CD4-positive, CD25-positive, alpha-beta regulatory T cell (primary cell): Measurements from ENCODE around the gene LMX1A. TPM values are rescaled to one million over a fixed set of nuclear protein-coding genes. Genes with fewer than 3 reads are reported as not detected.

Source experiments
- ATAC-seq, 2 donors: fragments of 150-1000 bp; cut with Tn5 transposase; one replicate each; pipeline ENCODE4 v1.10.0; 2021; ENCODE audit warnings: low read depth in 2 of 2, moderate number of reproducible peaks in 2 of 2, moderate library complexity in 1 of 2
- DNase-seq, 3 donors: peaks; one replicate each; pipeline versions ENCODE4 v3.0.0 to v3.0.0-alpha.2; 2012 to 2022; ENCODE audit warnings: mixed read lengths in 1 of 3
- H3K27ac ChIP-seq: one replicate; pipeline ENCODE4 v1.7.0; 2013; ENCODE audit warnings: mild to moderate bottlenecking, low read length; ENCODE audit not compliant: insufficient read depth, poor library complexity, severe bottlenecking
- H3K27me3 ChIP-seq: one replicate; pipeline ENCODE4 v1.7.0; 2013; ENCODE audit warnings: low read length; ENCODE audit not compliant: control insufficient read depth, insufficient read depth
- H3K36me3 ChIP-seq: one replicate; pipeline ENCODE4 v1.7.0; 2013; ENCODE audit warnings: mild to moderate bottlenecking, low read length, moderate library complexity; ENCODE audit not compliant: control insufficient read depth, insufficient read depth
- H3K4me1 ChIP-seq: 2 replicates; pipeline ENCODE4 v1.7.0; 2013; ENCODE audit warnings: mild to moderate bottlenecking, low read length; ENCODE audit not compliant: insufficient read depth, control insufficient read depth, poor library complexity, severe bottlenecking
- H3K4me3 ChIP-seq: one replicate; pipeline ENCODE4 v1.7.0; 2013; ENCODE audit warnings: low read depth, mild to moderate bottlenecking, low read length, moderate library complexity
- H3K9me3 ChIP-seq, 2 experiments: 1 replicate in 1 of 2; 2 replicates in 1 of 2; pipeline ENCODE4 v1.7.0; 2013; ENCODE audit warnings: low read length in 2 of 2, mild to moderate bottlenecking in 1 of 2, moderate library complexity in 1 of 2; ENCODE audit not compliant: control insufficient read depth in 2 of 2
- H3K27ac Mint-ChIP-seq, 3 donors: one replicate each; pipeline ENCODE4 v1.8.0; 2020 to 2022; ENCODE audit warnings: mild to moderate bottlenecking in 3 of 3, mixed read lengths in 3 of 3, moderate library complexity in 2 of 3
- H3K27me3 Mint-ChIP-seq: one replicate; pipeline ENCODE4 v1.8.0; 2022; ENCODE audit warnings: mild to moderate bottlenecking, mixed read lengths
- H3K36me3 Mint-ChIP-seq: one replicate; pipeline ENCODE4 v1.8.0; 2020; ENCODE audit warnings: mixed read lengths
- H3K4me1 Mint-ChIP-seq, 4 donors: one replicate each; pipeline ENCODE4 v1.8.0; 2020 to 2022; ENCODE audit warnings: mixed read lengths in 4 of 4, mild to moderate bottlenecking in 1 of 4
- H3K4me3 Mint-ChIP-seq, 4 donors: one replicate each; pipeline ENCODE4 v1.8.0; 2020 to 2022; ENCODE audit warnings: mild to moderate bottlenecking in 4 of 4, mixed read lengths in 4 of 4, moderate library complexity in 3 of 4
- H3K9me3 Mint-ChIP-seq, 7 donors: one replicate each; pipeline ENCODE4 v1.8.0; 2020 to 2022; ENCODE audit warnings: mixed read lengths in 7 of 7, mild to moderate bottlenecking in 3 of 7, moderate library complexity in 2 of 7
- polyA plus RNA-seq, 4 donors: library from polyadenylated mRNA; unstranded; fragments of 300-500 nt; fragmentation: Illumina TruSeq; gene quantifications; one replicate each; pipeline ENCODE4 v1.2.3, GENCODE V29; 2021
- total RNA-seq: library from RNA; stranded (reverse); gene quantifications from one replicate; pipeline ENCODE4 v1.2.3, GENCODE V29; 2022

LMX1A gene
- total and polyA plus RNA-seq, 5 donors from 2014 or later, result not detected

DNA sequence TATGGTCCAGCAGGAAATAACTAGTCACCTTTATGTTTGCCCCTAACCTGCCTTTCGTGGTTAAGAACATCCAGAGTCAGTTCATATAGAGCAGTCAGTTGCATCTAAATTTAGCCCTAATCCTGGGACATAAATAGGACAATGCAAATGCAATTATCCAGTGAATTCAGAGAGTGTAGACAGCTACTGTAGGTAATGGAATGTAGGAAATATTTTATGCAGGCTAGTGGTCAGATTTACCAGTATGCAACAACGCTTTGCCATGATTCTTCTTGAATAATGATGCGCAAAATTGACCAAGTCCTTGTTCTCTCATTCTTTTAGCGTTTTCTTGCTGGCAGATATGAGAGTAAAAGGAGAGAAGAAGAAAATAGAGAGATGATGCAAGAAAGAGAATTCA lies 165.4 kb downstream of the LMX1A start:
- Mint-ChIP-seq H3K4me1 (peaks cover 0 to 4% (median 0%) of the 10 kb centered on the region in 4 donors), H3K36me3 (no peaks in the 10 kb centered on the region), H3K27me3 (no peaks in the 10 kb centered on the region), H3K27ac (no peak overlapping the region), H3K4me3 (no peak overlapping the region), H3K9me3 (peaks cover 0 to 4% (median 2%) of the 10 kb centered on the region in 7 donors)
- Histone ChIP-seq H3K4me3 (no peak overlapping the region), H3K36me3 (no peaks in the 10 kb centered on the region), H3K27me3 (no peaks in the 10 kb centered on the region), H3K27ac (no peak overlapping the region), H3K4me1 (no peaks in the 10 kb centered on the region), H3K9me3 (no peaks in the 10 kb centered on the region)
- DNase-seq (no peak), ATAC-seq (no peak)

GRCh38 chr1:165189913-165190312 lies 166.6 kb downstream of the LMX1A start:
- Mint-ChIP-seq H3K9me3 (peaks cover 0 to 4% (median 2%) of the 10 kb centered on the region in 7 donors), H3K4me1 (peaks cover 0 to 4% (median 0%) of the 10 kb centered on the region in 4 donors), H3K27me3 (no peaks in the 10 kb centered on the region), H3K27ac (no peak overlapping the region), H3K4me3 (no peak overlapping the region), H3K36me3 (no peaks in the 10 kb centered on the region)
- Histone ChIP-seq H3K4me1 (no peaks in the 10 kb centered on the region), H3K27me3 (no peaks in the 10 kb centered on the region), H3K4me3 (no peak overlapping the region), H3K27ac (no peak overlapping the region), H3K9me3 (no peaks in the 10 kb centered on the region), H3K36me3 (no peaks in the 10 kb centered on the region)
- no peak for ATAC-seq
- no peak for DNase-seq

DNA sequence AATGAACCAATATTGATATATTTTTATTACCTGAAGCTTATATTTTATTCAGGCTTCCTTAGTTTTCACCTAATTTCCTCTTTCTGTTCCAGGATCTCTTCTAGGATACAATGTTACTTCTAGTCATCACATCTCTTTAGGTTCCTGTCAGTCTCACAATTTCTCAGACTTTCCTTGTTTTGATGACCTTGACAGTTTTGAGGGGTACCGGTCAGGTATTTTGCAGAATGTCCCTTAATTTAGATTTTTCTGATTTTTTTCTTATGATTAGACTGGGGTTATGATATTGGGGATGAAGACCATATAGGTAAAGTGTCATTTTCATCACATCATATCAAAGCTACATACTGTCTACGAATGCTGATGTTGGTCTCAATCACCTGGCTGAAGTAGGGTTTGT lies 167.5 kb downstream of the LMX1A start:
- peaks cover 0 to 4% (median 0%) of the 10 kb centered on the region in 4 donors for H3K4me1 Mint-ChIP-seq
- H3K4me3 Mint-ChIP-seq, result no peak overlapping the region

GRCh38 chr1:165187031-165188009 lies 169.2 kb downstream of the LMX1A start:
- H3K4me1 ChIP-seq, result no peaks in the 10 kb centered on the region
- H3K36me3 ChIP-seq, result no peaks in the 10 kb centered on the region
- peaks cover 3% of the 10 kb centered on the region for H3K36me3 Mint-ChIP-seq
- H3K27me3 Mint-ChIP-seq, result peaks cover 3% of the 10 kb centered on the region
- H3K27ac Mint-ChIP-seq, result no peak overlapping the region
- no peaks in the 10 kb centered on the region for H3K9me3 ChIP-seq
- H3K27me3 ChIP-seq, result no peaks in the 10 kb centered on the region
- ATAC-seq, result no peak
- H3K27ac ChIP-seq, result no peak overlapping the region
- no peak for DNase-seq
- no peak overlapping the region for H3K4me3 Mint-ChIP-seq
- H3K4me3 ChIP-seq, result no peak overlapping the region
- H3K9me3 Mint-ChIP-seq, result peaks cover 2 to 10% (median 4%) of the 10 kb centered on the region in 7 donors
- H3K4me1 Mint-ChIP-seq, result peaks cover 0 to 4% (median 0%) of the 10 kb centered on the region in 4 donors

More for the DNA sequence above, 167.5 kb downstream of the LMX1A start:
- Histone ChIP-seq H3K36me3 (no peaks in the 10 kb centered on the region), H3K4me1 (no peaks in the 10 kb centered on the region), H3K9me3 (no peaks in the 10 kb centered on the region), H3K27me3 (no peaks in the 10 kb centered on the region), H3K4me3 (no peak overlapping the region), H3K27ac (no peak overlapping the region)
- Mint-ChIP-seq H3K36me3 (peaks cover 2% of the 10 kb centered on the region), H3K27ac (no peak overlapping the region), H3K9me3 (peaks cover 0 to 4% (median 2%) of the 10 kb centered on the region in 7 donors), H3K27me3 (no peaks in the 10 kb centered on the region)
- ATAC-seq, result no peak
- DNase-seq, result no peak

GRCh38 chr1:165185161-165185889 lies 171.2 kb downstream of the LMX1A start:
- DNase-seq (no peak), ATAC-seq (no peak)
- Mint-ChIP-seq H3K4me1 (peaks cover 0 to under 1% (median 0%) of the 10 kb centered on the region in 4 donors), H3K27me3 (peaks cover 4% of the 10 kb centered on the region), H3K36me3 (peaks cover 3% of the 10 kb centered on the region), H3K9me3 (peaks cover under 1 to 14% (median 4%) of the 10 kb centered on the region in 7 donors), H3K27ac (no peak overlapping the region), H3K4me3 (no peak overlapping the region)
- Histone ChIP-seq H3K27ac (no peak overlapping the region), H3K9me3 (no peaks in the 10 kb centered on the region), H3K36me3 (no peaks in the 10 kb centered on the region), H3K27me3 (no peaks in the 10 kb centered on the region), H3K4me1 (no peaks in the 10 kb centered on the region), H3K4me3 (no peak overlapping the region)

GRCh38 chr1:165182975-165183374 lies 173.5 kb downstream of the LMX1A start:
- ATAC-seq, result no peak

DNA sequence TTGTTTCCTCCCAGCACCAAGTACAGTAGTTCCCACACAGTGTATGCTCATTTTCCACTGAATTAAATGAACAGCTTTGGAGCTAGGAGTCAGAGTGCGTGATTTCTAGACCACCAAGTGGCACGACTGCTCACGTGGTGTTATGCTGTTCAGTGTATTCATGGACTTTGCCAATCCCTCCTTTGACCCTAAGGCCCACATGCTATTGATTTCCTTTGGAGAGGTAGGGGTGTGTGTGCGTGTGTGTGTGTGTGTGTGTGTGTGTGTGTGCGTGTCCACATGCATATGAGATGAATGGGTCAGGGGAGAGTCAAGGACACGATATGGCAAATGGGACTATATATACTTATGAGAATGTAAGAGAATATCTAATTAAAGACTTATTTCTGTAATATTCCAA lies 177.2 kb downstream of the LMX1A start:
- Mint-ChIP-seq H3K4me1 (no peaks in the 10 kb centered on the region), H3K27ac (no peak overlapping the region), H3K4me3 (no peak overlapping the region), H3K27me3 (peaks cover 4% of the 10 kb centered on the region), H3K36me3 (peaks cover 3% of the 10 kb centered on the region), H3K9me3 (peaks cover 0 to 16% (median 4%) of the 10 kb centered on the region in 7 donors)
- no peak for ATAC-seq
- Histone ChIP-seq H3K9me3 (no peaks in the 10 kb centered on the region), H3K27ac (no peak overlapping the region), H3K4me1 (no peaks in the 10 kb centered on the region), H3K4me3 (no peak overlapping the region), H3K27me3 (no peaks in the 10 kb centered on the region), H3K36me3 (no peaks in the 10 kb centered on the region)
- no peak for DNase-seq

More at GRCh38 chr1:165182975-165183374, 173.5 kb downstream of the LMX1A start:
- H3K27me3 Mint-ChIP-seq, result peaks cover 4% of the 10 kb centered on the region
- H3K27me3 ChIP-seq, result no peaks in the 10 kb centered on the region
- H3K4me1 Mint-ChIP-seq, result no peaks in the 10 kb centered on the region
- no peaks in the 10 kb centered on the region for H3K4me1 ChIP-seq
- no peak for DNase-seq
- H3K9me3 ChIP-seq, result no peaks in the 10 kb centered on the region
- no peak overlapping the region for H3K27ac ChIP-seq
- H3K27ac Mint-ChIP-seq, result no peak overlapping the region
- no peaks in the 10 kb centered on the region for H3K36me3 ChIP-seq
- H3K9me3 Mint-ChIP-seq, result peaks cover 0 to 14% (median 4%) of the 10 kb centered on the region in 7 donors
- peaks cover 3% of the 10 kb centered on the region for H3K36me3 Mint-ChIP-seq
- no peak overlapping the region for H3K4me3 ChIP-seq
- no peak overlapping the region for H3K4me3 Mint-ChIP-seq
